Activated B cell treated with CpG ODN at 0.5 μM for 24 hours (primary cell): Measurements from ENCODE around the gene SLCO4A1. TPM values are rescaled to one million over a fixed set of nuclear protein-coding genes. Genes with fewer than 3 reads are reported as not detected.

Source experiments
- ATAC-seq: fragments of 200-7000 bp; cut with Tn5 transposase; one replicate; pipeline ENCODE4 v1.10.0; 2021; ENCODE audit warnings: low read depth, mild to moderate bottlenecking, moderate library complexity
- CTCF ChIA-PET: fragments of 350-600 bp; sonication (Branson Sonifier 250); formaldehyde crosslinking; loops from one replicate; lab custom pipeline; 2021; ENCODE audit warnings: antibody characterized with exemption; lab: Charles Lee
- POLR2A ChIA-PET: fragments of 350-600 bp; sonication (Branson Sonifier 250); formaldehyde crosslinking; loops from one replicate; lab custom pipeline; 2021; ENCODE audit warnings: antibody characterized with exemption; lab: Charles Lee
- DNase-seq: peaks from one replicate; pipeline ENCODE4 v3.0.0; 2022
- H3K27ac Mint-ChIP-seq: one replicate; pipeline ENCODE4 v1.8.0; 2020; ENCODE audit warnings: mixed read lengths
- H3K27me3 Mint-ChIP-seq: one replicate; pipeline ENCODE4 v1.8.0; 2021; ENCODE audit warnings: mixed read lengths
- H3K36me3 Mint-ChIP-seq: one replicate; pipeline ENCODE4 v1.8.0; 2021; ENCODE audit warnings: low read depth, mixed read lengths
- H3K4me1 Mint-ChIP-seq: one replicate; pipeline ENCODE4 v1.8.0; 2021; ENCODE audit warnings: mixed read lengths
- H3K4me3 Mint-ChIP-seq: one replicate; pipeline ENCODE4 v1.8.0; 2020; ENCODE audit warnings: mild to moderate bottlenecking, mixed read lengths
- H3K9me3 Mint-ChIP-seq: one replicate; pipeline ENCODE4 v1.8.0; 2020; ENCODE audit warnings: mixed read lengths
- CTCF ChIP-seq: fragments of 200-600 bp; IDR thresholded peaks from one replicate; pipeline ENCODE4 v1.8.0; 2022; ENCODE audit warnings: antibody characterized with exemption, mild to moderate bottlenecking
- intact Hi-C: fragments of 100-400 bp; cut with micrococcal nuclease; formaldehyde crosslinking; loops from one replicate; pipeline ENCODE4 v1.15.1; 2024
- total RNA-seq: library from RNA; stranded (reverse); gene quantifications from 2 replicates; pipeline ENCODE4 v1.2.3, GENCODE V29; 2022

SLCO4A1 gene
- total RNA-seq, 1 donor from 2014 or later: 38.9 TPM

GRCh38 chr20:62667530-62668440 lies 25.5 kb downstream of the SLCO4A1 start:
- Mint-ChIP-seq H3K9me3 (no peaks in the 10 kb centered on the region), H3K4me3 (no peak overlapping the region), H3K4me1 (no peaks in the 10 kb centered on the region), H3K27ac (no peak overlapping the region), H3K36me3 (peaks cover 46% of the 10 kb centered on the region), H3K27me3 (no peaks in the 10 kb centered on the region)
- TF ChIP-seq CTCF: no peak
- intact Hi-C loops: loop anchor here (1.0 kb wide), 3 partner anchors 124 to 141 kb away; partner anchors contain the start of gene OGFR
- DNase-seq (no peak), ATAC-seq (no peak)
- ChIA-PET CTCF (interaction anchor here (1.1 kb wide), 1 partner anchor 44 kb away, joined by 7 read pairs; no protein-coding TSS in a partner anchor), POLR2A (no interaction called here)

- Mint-ChIP-seq H3K4me1 (no peaks in the 10 kb centered on the region), H3K4me3 (no peak overlapping the region), H3K27ac (no peak overlapping the region), H3K36me3 (peaks cover 41% of the 10 kb centered on the region), H3K27me3 (no peaks in the 10 kb centered on the region), H3K9me3 (no peaks in the 10 kb centered on the region)
- DNase-seq (no peak), ATAC-seq (peak; percentile 45)
- TF ChIP-seq CTCF: no peak
- ChIA-PET CTCF (interaction anchor here (1.1 to 1.2 kb wide), 2 partner anchors 11 to 44 kb away, joined by 6 to 7 read pairs; no protein-coding TSS in a partner anchor), POLR2A (no interaction called here)
- intact Hi-C loops: loop anchor here (1.0 kb wide), 3 partner anchors 123 to 140 kb away; partner anchors contain the start of gene OGFR
These were observed 26.2 kb downstream of the SLCO4A1 start for GRCh38 chr20:62668441-62669027.

- Mint-ChIP-seq H3K27ac (no peak overlapping the region), H3K27me3 (no peaks in the 10 kb centered on the region), H3K4me1 (no peaks in the 10 kb centered on the region), H3K9me3 (no peaks in the 10 kb centered on the region), H3K36me3 (peaks cover 41% of the 10 kb centered on the region), H3K4me3 (no peak overlapping the region)
- intact Hi-C loops: no loop called here
- no peak for TF ChIP-seq CTCF
- DNase-seq (no peak), ATAC-seq (no peak)
- CTCF ChIA-PET: interaction anchor here (1.0 to 1.2 kb wide), 3 partner anchors 11 to 139 kb away, joined by 3 to 6 read pairs (median 3); no protein-coding TSS in a partner anchor
- POLR2A ChIA-PET: no interaction called here
These were observed 26.9 kb downstream of the SLCO4A1 start for GRCh38 chr20:62669249-62669648.

- POLR2A ChIA-PET: no interaction called here
- intact Hi-C loops: loop anchor here (10.0 kb wide), 1 partner anchor 65 kb away; no protein-coding TSS in a partner anchor
- H3K27me3 Mint-ChIP-seq: no peaks in the 10 kb centered on the region
- H3K4me3 Mint-ChIP-seq: no peak overlapping the region
- ATAC-seq (no peak), DNase-seq (no peak)
- H3K27ac Mint-ChIP-seq: no peak overlapping the region
- no peak for TF ChIP-seq CTCF
- peaks cover 37% of the 10 kb centered on the region for H3K36me3 Mint-ChIP-seq
- H3K9me3 Mint-ChIP-seq: no peaks in the 10 kb centered on the region
- CTCF ChIA-PET: interaction anchor here (1.0 to 1.1 kb wide), 2 partner anchors 53 to 138 kb away, joined by 3 read pairs; no protein-coding TSS in a partner anchor
- H3K4me1 Mint-ChIP-seq: no peaks in the 10 kb centered on the region
These were observed 27.9 kb downstream of the SLCO4A1 start for GRCh38 chr20:62670156-62670555.

- no peak for ATAC-seq
- H3K9me3 Mint-ChIP-seq: no peaks in the 10 kb centered on the region
- intact Hi-C loops: loop anchor here (10.0 kb wide), 1 partner anchor 64 kb away; no protein-coding TSS in a partner anchor
- H3K4me1 Mint-ChIP-seq: no peaks in the 10 kb centered on the region
- ChIA-PET POLR2A (no interaction called here), CTCF (no interaction called here)
- TF ChIP-seq CTCF: no peak
- no peak overlapping the region for H3K4me3 Mint-ChIP-seq
- DNase-seq: no peak
- H3K27me3 Mint-ChIP-seq: no peaks in the 10 kb centered on the region
- H3K36me3 Mint-ChIP-seq: peaks cover 37% of the 10 kb centered on the region
- H3K27ac Mint-ChIP-seq: no peak overlapping the region
These were observed 28.7 kb downstream of the SLCO4A1 start for GRCh38 chr20:62670998-62671397.
